GM21515 (cell line): Measurements from ENCODE around the gene LRRC10B.

Experiments
- ATAC-seq: cut with Tn5 transposase; IDR thresholded peaks from one replicate; pipeline ENCODE4 v1.9.1; 2021; ENCODE audit not compliant: unreplicated experiment

The LRRC10B gene

DNA sequence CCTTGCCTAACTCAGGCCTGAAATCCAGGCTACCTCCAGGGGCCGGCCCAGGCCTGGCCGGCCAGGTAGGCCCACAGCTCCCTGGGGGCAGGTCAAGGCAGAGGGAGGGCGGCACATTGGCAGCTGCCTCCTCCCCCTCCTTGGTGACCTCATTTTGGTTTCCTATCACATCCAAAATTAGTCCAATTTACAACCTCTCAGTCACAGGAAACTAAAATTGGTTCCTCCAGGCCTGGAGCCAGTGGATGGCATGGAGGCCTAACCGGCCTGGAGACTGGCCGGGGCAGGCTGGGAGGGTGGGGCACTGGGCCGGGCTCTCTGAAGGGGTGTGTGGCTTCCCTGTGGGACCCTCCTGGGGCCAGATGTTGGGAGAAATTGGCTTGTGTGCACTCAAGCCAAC, 35.9 kb downstream of the LRRC10B start:
- ATAC-seq = no peak

DNA sequence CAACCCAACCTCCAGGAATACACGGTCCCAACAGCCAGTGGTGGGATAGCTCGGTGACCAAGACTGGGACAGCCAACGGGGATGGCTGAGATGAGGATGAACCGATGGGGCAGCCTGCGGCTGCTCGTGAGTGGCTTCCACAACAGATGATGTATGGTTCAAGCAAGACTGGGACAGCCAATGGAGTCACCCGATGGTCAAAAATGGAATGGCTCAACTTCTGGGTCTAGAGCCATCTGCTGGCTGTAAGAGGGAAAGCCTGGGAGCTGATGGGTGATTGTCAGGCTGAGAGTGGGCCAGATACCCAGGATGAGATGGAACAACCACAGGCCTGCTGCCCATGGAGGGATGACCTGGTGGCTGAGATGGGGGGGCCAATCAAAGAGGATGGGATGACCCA, 36.8 kb downstream of the LRRC10B start:
- no peak for ATAC-seq

DNA sequence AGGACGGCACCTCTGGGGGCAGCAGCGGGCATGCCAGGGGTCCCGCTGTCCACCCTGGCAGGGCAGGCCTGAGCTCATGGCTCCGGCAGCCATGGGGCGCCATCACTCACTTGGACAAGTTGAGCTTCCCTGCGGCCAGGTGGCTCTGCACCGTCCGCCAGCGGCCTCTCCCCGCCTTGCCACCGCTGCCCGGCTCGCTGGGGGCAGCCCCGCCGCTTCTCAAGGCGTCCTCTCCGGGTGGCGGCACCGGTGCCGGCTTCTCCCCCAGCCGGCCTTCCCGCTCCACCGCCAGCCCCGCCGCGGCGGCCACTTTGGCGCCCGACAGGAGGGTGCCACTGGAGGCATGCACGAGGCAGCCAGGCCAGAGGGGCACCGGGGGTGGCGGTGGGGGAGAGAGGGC, 37.4 kb downstream of the LRRC10B start:
- no peak for ATAC-seq

DNA sequence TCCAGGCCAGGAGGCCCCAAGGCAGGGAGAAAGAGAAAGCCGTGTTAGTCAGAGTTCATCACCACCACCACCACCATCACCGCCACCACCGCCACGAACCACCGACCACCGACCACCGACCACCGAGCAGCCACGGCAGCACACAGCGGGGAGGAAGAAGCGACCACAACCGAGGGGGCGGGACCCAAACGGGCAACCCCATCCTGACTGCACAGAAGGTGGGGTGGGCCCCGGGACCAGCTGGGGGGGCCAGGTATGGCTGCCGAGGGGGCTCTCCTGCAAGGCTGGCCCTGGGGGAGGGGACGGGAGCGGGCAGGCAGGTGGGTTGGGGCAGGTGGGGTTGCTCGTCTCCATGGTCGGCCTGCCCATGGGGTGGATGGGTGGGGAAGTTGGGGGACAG, 38.1 kb downstream of the LRRC10B start:
- ATAC-seq = no peak

DNA sequence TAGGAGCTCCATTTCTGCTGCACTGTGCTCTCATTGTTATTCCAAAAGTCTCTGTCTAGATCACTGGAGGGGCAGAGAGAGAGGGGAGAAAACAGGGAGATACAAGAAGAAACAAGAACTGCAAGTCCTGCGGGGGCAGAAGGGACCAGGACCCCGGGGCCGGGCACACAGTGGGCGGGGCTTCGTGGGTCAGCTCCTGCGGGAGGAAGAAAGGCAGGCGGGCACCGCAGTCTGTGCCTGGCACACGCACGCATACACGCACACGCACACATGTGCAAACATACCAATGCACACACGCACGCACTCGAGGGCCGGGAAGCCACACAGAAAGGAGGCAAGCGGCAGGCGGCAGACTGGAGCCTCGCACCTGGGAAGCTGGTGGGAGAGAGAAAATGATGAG, 38.7 kb downstream of the LRRC10B start:
- no peak for ATAC-seq

- no peak for ATAC-seq
Observed at GRCh38 chr11:61549177-61549576, 40.6 kb downstream of the LRRC10B start.

DNA sequence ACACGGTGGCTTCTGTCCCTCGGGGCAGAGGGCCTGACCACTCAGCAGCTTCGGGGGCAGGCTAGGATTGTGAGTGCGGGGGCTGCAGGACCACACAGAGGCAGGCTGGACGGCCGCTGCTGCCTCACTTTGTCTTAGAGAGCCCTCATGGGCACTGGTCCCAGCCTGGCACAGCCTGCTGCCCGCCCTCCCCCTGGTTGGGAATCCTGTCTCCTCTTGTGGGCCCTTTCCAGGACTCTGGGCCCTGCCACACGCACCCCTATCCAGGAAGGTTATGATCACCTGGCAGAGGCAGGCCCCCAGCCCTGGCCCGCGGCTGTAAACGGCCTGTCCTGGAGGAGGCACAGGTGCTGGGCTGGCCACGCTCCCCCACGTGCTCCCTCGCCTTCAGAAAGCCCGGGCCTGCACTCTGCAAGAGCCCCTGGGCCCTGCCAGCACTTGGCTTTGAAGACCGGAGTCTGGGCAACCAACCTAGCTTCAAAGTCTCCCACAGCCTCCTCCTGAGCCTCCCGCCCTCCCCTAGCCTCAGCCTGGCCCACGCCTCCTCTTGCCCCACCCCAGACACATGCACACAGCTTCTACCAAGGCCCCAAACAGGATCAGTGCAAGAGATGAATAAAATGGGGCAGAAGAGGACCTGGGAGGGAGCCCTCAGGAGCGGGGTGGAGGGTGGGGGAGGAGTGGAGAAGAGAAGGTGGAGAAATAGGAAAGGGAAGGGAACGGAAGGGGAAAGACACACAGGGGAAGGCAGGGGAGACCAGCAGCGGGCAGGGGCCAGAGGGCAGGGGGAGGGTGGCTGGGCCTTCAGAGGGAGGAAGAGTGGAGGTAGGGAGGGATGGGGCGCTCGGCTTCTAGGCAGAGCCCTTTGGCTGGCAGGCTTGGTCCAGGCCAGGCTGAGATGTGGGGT, 41.4 kb downstream of the LRRC10B start:
- ATAC-seq = no peak

DNA sequence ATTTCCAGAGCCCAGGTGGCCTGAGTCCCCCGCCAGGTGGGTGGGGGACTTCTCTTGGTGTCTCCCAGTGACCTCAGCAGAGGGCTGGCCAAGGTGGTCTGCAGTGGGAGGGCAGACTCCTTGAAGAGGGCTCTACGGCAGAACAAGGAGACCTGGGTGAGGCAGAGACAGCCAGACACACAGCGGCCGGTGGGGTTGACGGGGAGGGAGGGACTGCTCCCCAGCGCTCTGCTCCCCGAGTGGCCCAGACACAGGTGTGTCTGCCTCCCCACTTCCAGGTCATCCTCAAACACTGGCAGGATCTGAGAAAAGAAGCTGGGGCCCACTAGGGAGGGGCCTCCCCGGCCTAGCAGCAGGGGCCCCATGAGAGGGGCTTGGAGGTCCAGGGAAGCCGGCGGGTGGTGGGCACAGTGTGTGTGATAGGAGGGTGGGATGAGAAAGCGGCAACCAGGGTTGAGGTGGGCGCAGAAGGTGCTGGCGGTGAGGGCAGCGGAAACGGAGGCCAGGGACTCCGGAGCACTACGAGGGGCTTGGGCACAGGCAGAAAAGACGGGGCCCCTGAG, 42.2 kb downstream of the LRRC10B start:
- ATAC-seq = no peak

GRCh38 chr11:61551634-61552033, 43.1 kb downstream of the LRRC10B start:
- ATAC-seq = no peak

DNA sequence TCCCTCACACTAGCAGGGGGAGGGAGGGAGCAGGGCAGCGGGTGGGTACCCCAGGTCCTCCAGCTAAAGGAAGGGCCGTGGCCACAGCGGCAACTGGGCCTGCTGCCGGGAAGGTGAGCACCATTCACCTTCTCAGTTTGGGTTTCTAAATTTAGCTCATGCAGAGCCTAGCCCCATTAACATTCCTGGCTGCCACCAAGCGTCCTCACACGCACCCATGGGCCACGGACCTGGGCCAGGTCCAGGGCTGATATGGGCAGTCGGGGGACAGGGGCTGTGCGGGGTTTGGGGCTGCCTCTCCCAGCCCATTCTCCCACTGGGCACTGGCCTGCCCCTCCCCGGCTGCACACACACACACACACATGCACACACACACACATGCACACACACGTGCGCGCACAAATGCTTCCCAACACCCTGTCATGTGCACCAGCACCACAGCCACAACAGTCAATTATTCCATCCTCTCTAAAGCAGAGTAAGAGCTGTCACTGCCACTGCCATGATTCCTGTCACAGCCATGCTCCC, 43.6 kb downstream of the LRRC10B start:
- ATAC-seq = no peak

- ATAC-seq = no peak
Observed at GRCh38 chr11:61553373-61554171, 45.0 kb downstream of the LRRC10B start.

GRCh38 chr11:61554172-61554988, 45.8 kb downstream of the LRRC10B start:
- no peak for ATAC-seq

- no peak for ATAC-seq
Observed at GRCh38 chr11:61555051-61555969, 46.8 kb downstream of the LRRC10B start.

- ATAC-seq = no peak
Observed at GRCh38 chr11:61555978-61556377, 47.4 kb downstream of the LRRC10B start.

- ATAC-seq = no peak
Observed at GRCh38 chr11:61556621-61557020, 48.1 kb downstream of the LRRC10B start.
